Stimulated activated naive B cell treated with anti-CD40 and anti-IgM and Interleukin-4, amounts not matched to agents 10 μg/mL and 1 μg/mL and 100 μg/mL, for 72 hours (primary cell): ENCODE results near the gene SLC39A12.
A peak's percentile ranks its signal among the peaks of the same experiment; 100 is the strongest.

ENCODE experiments used
- ATAC-seq, 2 donors: fragments of 150-1000 bp; cut with Tn5 transposase; replicated peaks; 2 replicates each; pipeline ENCODE4 v1.10.0; 2021; ENCODE audit warnings: moderate library complexity in 1 of 2
- DNase-seq: peaks from one replicate; pipeline ENCODE4 v3.0.0; 2021
- H3K27ac Mint-ChIP-seq: one replicate; pipeline ENCODE4 v1.8.0; 2022; ENCODE audit warnings: mild to moderate bottlenecking, mixed read lengths
- H3K27me3 Mint-ChIP-seq, 2 donors: one replicate each; pipeline ENCODE4 v1.8.0; 2022; ENCODE audit warnings: mixed read lengths in 2 of 2
- H3K36me3 Mint-ChIP-seq, 2 donors: one replicate each; pipeline ENCODE4 v1.8.0; 2022; ENCODE audit warnings: mixed read lengths in 2 of 2, mild to moderate bottlenecking in 1 of 2
- H3K4me1 Mint-ChIP-seq, 2 donors: one replicate each; pipeline ENCODE4 v1.8.0; 2022; ENCODE audit warnings: mixed read lengths in 2 of 2, mild to moderate bottlenecking in 1 of 2
- H3K4me3 Mint-ChIP-seq, 2 donors: one replicate each; pipeline ENCODE4 v1.8.0; 2022; ENCODE audit warnings: mild to moderate bottlenecking in 2 of 2, mixed read lengths in 2 of 2, moderate library complexity in 1 of 2
- H3K9me3 Mint-ChIP-seq, 2 donors: one replicate each; pipeline ENCODE4 v1.8.0; 2022; ENCODE audit warnings: mixed read lengths in 2 of 2, mild to moderate bottlenecking in 1 of 2

Gene SLC39A12

GRCh38 chr10:17989908-17990767 is 38.4 kb downstream of the SLC39A12 start:
- Mint-ChIP-seq H3K27ac (peak overlapping the region; percentile 32), H3K36me3 (peaks cover 0 to 2% of the 10 kb centered on the region in 2 donors), H3K4me1 (peaks cover 15 to 37% of the 10 kb centered on the region in 2 donors), H3K4me3 (peak overlapping the region; percentile 1 to 2), H3K9me3 (peaks cover 3 to 9% of the 10 kb centered on the region in 2 donors), H3K27me3 (no peaks in the 10 kb centered on the region)
- ATAC-seq, result peak; percentile 94 to 97
- DNase-seq, result peak; percentile 36

GRCh38 chr10:17992266-17992665 is 40.5 kb downstream of the SLC39A12 start:
- no peak for DNase-seq
- H3K4me3 Mint-ChIP-seq, result no peak overlapping the region
- no peak for ATAC-seq
- no peak overlapping the region for H3K27ac Mint-ChIP-seq
- H3K36me3 Mint-ChIP-seq, result peaks cover 0 to 2% of the 10 kb centered on the region in 2 donors
- no peaks in the 10 kb centered on the region for H3K27me3 Mint-ChIP-seq
- peaks cover 14 to 36% of the 10 kb centered on the region in 2 donors for H3K4me1 Mint-ChIP-seq
- H3K9me3 Mint-ChIP-seq, result peaks cover 3 to 9% of the 10 kb centered on the region in 2 donors

GRCh38 chr10:17993361-17993760 is 41.6 kb downstream of the SLC39A12 start:
- no peak for ATAC-seq
- H3K4me1 Mint-ChIP-seq, result peaks cover 13 to 27% of the 10 kb centered on the region in 2 donors
- peaks cover 0 to 2% of the 10 kb centered on the region in 2 donors for H3K36me3 Mint-ChIP-seq
- H3K9me3 Mint-ChIP-seq, result peaks cover 3 to 6% of the 10 kb centered on the region in 2 donors
- DNase-seq, result no peak
- H3K27me3 Mint-ChIP-seq, result no peaks in the 10 kb centered on the region
- H3K4me3 Mint-ChIP-seq, result no peak overlapping the region
- H3K27ac Mint-ChIP-seq, result no peak overlapping the region

- peaks cover 0 to 2% of the 10 kb centered on the region in 2 donors for H3K36me3 Mint-ChIP-seq
- no peak for DNase-seq
- H3K27ac Mint-ChIP-seq, result no peak overlapping the region
- H3K4me3 Mint-ChIP-seq, result no peak overlapping the region
- H3K4me1 Mint-ChIP-seq, result peaks cover 4 to 14% of the 10 kb centered on the region in 2 donors
- peaks cover 0 to 1% of the 10 kb centered on the region in 2 donors for H3K9me3 Mint-ChIP-seq
- ATAC-seq, result no peak
- no peaks in the 10 kb centered on the region for H3K27me3 Mint-ChIP-seq
These were observed 48.9 kb downstream of the SLC39A12 start for GRCh38 chr10:18000601-18001000.

GRCh38 chr10:18005445-18005780 is 53.7 kb downstream of the SLC39A12 start:
- ATAC-seq, result no peak
- Mint-ChIP-seq H3K4me1 (peaks cover 10 to 13% of the 10 kb centered on the region in 2 donors), H3K27ac (no peak overlapping the region)

GRCh38 chr10:18005781-18006456 is 54.2 kb downstream of the SLC39A12 start:
- Mint-ChIP-seq H3K27me3 (no peaks in the 10 kb centered on the region), H3K27ac (no peak overlapping the region), H3K4me1 (peaks cover 10 to 13% of the 10 kb centered on the region in 2 donors), H3K36me3 (peaks cover 0 to 2% of the 10 kb centered on the region in 2 donors), H3K9me3 (no peaks in the 10 kb centered on the region), H3K4me3 (no peak overlapping the region)
- DNase-seq (no peak), ATAC-seq (no peak)

More at GRCh38 chr10:18005445-18005780, 53.7 kb downstream of the SLC39A12 start:
- Mint-ChIP-seq H3K9me3 (no peaks in the 10 kb centered on the region), H3K36me3 (peaks cover 0 to 2% of the 10 kb centered on the region in 2 donors), H3K4me3 (no peak overlapping the region), H3K27me3 (no peaks in the 10 kb centered on the region)
- DNase-seq, result no peak

- DNase-seq, result no peak
These were observed 57.3 kb downstream of the SLC39A12 start for GRCh38 chr10:18008986-18009385.

GRCh38 chr10:18010050-18010449 is 58.3 kb downstream of the SLC39A12 start:
- Mint-ChIP-seq H3K4me1 (peaks cover 5 to 8% of the 10 kb centered on the region in 2 donors), H3K4me3 (no peak overlapping the region), H3K36me3 (no peaks in the 10 kb centered on the region), H3K9me3 (no peaks in the 10 kb centered on the region), H3K27me3 (no peaks in the 10 kb centered on the region), H3K27ac (no peak overlapping the region)
- DNase-seq (no peak), ATAC-seq (no peak)

More at GRCh38 chr10:18008986-18009385, 57.3 kb downstream of the SLC39A12 start:
- H3K4me3 Mint-ChIP-seq, result no peak overlapping the region
- no peaks in the 10 kb centered on the region for H3K9me3 Mint-ChIP-seq
- H3K27me3 Mint-ChIP-seq, result no peaks in the 10 kb centered on the region
- peaks cover 5 to 8% of the 10 kb centered on the region in 2 donors for H3K4me1 Mint-ChIP-seq
- H3K36me3 Mint-ChIP-seq, result no peaks in the 10 kb centered on the region
- no peak for ATAC-seq
- H3K27ac Mint-ChIP-seq, result no peak overlapping the region

- H3K9me3 Mint-ChIP-seq, result peaks cover 20% of the 10 kb centered on the region in 2 donors
- H3K4me3 Mint-ChIP-seq, result no peak overlapping the region
- ATAC-seq (no peak), DNase-seq (no peak)
- no peaks in the 10 kb centered on the region for H3K4me1 Mint-ChIP-seq
- no peak overlapping the region for H3K27ac Mint-ChIP-seq
- H3K27me3 Mint-ChIP-seq, result no peaks in the 10 kb centered on the region
- H3K36me3 Mint-ChIP-seq, result peaks cover 0 to 7% of the 10 kb centered on the region in 2 donors
These were observed 68.8 kb downstream of the SLC39A12 start for GRCh38 chr10:18020523-18020922.

GRCh38 chr10:18021725-18022480 is 70.2 kb downstream of the SLC39A12 start:
- Mint-ChIP-seq H3K9me3 (peaks cover 20 to 23% of the 10 kb centered on the region in 2 donors), H3K27ac (no peak overlapping the region), H3K27me3 (no peaks in the 10 kb centered on the region), H3K36me3 (peaks cover 0 to 7% of the 10 kb centered on the region in 2 donors), H3K4me3 (no peak overlapping the region), H3K4me1 (no peaks in the 10 kb centered on the region)
- ATAC-seq (no peak), DNase-seq (no peak)

GRCh38 chr10:18043148-18044006 is 91.7 kb downstream of the SLC39A12 start:
- peaks cover 0 to 5% of the 10 kb centered on the region in 2 donors for H3K27me3 Mint-ChIP-seq
- H3K9me3 Mint-ChIP-seq, result no peaks in the 10 kb centered on the region
- ATAC-seq (no peak), DNase-seq (no peak)
- H3K36me3 Mint-ChIP-seq, result no peaks in the 10 kb centered on the region
- H3K4me3 Mint-ChIP-seq, result no peak overlapping the region
- H3K27ac Mint-ChIP-seq, result no peak overlapping the region
- peaks cover 0 to 19% of the 10 kb centered on the region in 2 donors for H3K4me1 Mint-ChIP-seq

- H3K4me1 Mint-ChIP-seq, result peaks cover 0 to 19% of the 10 kb centered on the region in 2 donors
- ATAC-seq (peak; percentile 95 to 97), DNase-seq (peak; percentile 23)
- H3K9me3 Mint-ChIP-seq, result no peaks in the 10 kb centered on the region
- H3K4me3 Mint-ChIP-seq, result no peak overlapping the region
- no peaks in the 10 kb centered on the region for H3K36me3 Mint-ChIP-seq
- peaks cover 0 to 5% of the 10 kb centered on the region in 2 donors for H3K27me3 Mint-ChIP-seq
- no peak overlapping the region for H3K27ac Mint-ChIP-seq
These were observed 93.4 kb downstream of the SLC39A12 start for GRCh38 chr10:18044976-18045720.

GRCh38 chr10:18056583-18056982 is 104.9 kb downstream of the SLC39A12 start:
- H3K27me3 Mint-ChIP-seq, result no peaks in the 10 kb centered on the region
- H3K4me1 Mint-ChIP-seq, result peaks cover 0 to 11% of the 10 kb centered on the region in 2 donors
- no peaks in the 10 kb centered on the region for H3K36me3 Mint-ChIP-seq
- H3K27ac Mint-ChIP-seq, result peak overlapping the region; percentile 52
- ATAC-seq (no peak), DNase-seq (no peak)
- no peak overlapping the region for H3K4me3 Mint-ChIP-seq
- H3K9me3 Mint-ChIP-seq, result peaks cover 0 to 5% of the 10 kb centered on the region in 2 donors
